Fibroblast of skin of scalp (primary cell): Measurements from ENCODE around the gene KCTD4.
"Not testable (repeated sequence)": the region's sequence is repeated elsewhere in the genome, so short reads cannot be mapped to it uniquely, and the experiment has no call there.

Experiments
- DNase-seq: peaks from one replicate; pipeline ENCODE4 v3.0.0-alpha.2; 2013

Gene KCTD4

GRCh38 chr13:45215392-45216077 is 14.7 kb upstream of the KCTD4 start:
- no peak for DNase-seq

GRCh38 chr13:45209229-45209628 is 8.4 kb upstream of the KCTD4 start:
- DNase-seq, result no peak

DNA sequence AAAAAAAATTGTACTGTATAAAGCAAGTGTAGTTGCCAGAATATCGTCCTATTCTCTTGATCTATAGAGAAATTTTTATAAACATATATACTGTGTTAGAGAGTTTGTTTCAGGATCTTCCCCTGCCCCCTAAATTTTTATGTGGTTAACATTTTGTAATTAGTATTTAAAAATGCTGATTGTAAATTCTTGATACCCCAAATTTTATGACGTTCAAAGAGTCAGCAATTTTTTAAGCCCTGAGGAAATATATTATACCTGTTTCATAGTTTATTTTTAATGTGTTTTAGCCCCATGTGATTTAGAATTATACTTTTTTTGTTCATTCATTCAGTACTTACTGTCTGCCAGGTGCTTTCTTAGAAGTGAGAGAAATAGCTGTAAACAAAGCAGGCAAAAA is 7.3 kb upstream of the KCTD4 start:
- DNase-seq, result no peak

DNA sequence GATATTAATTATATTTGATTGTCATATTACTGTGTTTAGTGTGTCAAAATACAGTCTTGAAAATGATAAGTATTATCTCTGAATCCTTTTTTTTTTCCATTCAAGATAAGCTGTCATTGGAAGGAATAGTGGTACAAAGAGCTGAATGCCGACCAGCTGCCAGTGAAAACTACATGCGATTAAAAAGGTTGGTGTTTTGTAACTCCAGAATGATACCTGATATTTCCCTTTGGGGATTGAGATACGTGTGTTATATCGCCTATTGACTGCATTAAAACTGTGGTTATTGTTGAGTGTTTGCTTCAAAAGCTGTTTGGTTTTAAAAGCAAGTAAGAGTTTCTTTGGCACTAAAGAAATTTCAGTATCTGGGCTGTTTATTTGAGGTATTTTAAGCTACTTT is 6.5 kb upstream of the KCTD4 start:
- DNase-seq, result no peak

GRCh38 chr13:45206340-45206739 is 5.5 kb upstream of the KCTD4 start:
- DNase-seq, result peak; percentile 94

GRCh38 chr13:45205124-45205523 is 4.3 kb upstream of the KCTD4 start:
- no peak for DNase-seq

- DNase-seq, result no peak
These were observed 1.1 kb downstream of the KCTD4 start for GRCh38 chr13:45199711-45200110.

GRCh38 chr13:45198924-45199323 is 1.9 kb downstream of the KCTD4 start:
- no peak for DNase-seq

GRCh38 chr13:45198041-45198440 is 2.8 kb downstream of the KCTD4 start:
- no peak for DNase-seq

DNA sequence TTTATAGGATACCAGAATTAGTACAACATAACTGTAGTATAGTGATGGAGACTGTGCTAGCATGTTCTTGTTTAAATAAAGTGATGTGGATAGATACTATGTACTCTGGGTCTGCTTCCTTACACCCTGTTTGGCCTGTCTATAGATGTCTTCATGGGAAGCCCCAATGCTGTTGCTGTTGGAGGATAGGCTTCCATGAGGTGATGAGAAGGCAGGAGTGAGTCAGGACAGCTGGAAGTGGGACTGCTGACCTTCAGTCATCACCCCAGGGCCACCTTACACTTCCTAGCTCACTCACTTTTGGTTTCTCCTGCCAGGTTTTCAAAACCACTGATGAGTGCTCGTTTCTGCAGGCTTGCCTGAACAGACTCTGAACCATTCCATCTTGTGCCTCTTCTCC is 4.2 kb downstream of the KCTD4 start:
- DNase-seq, result no peak

GRCh38 chr13:45196096-45196495 is 4.7 kb downstream of the KCTD4 start:
- no peak for DNase-seq

DNA sequence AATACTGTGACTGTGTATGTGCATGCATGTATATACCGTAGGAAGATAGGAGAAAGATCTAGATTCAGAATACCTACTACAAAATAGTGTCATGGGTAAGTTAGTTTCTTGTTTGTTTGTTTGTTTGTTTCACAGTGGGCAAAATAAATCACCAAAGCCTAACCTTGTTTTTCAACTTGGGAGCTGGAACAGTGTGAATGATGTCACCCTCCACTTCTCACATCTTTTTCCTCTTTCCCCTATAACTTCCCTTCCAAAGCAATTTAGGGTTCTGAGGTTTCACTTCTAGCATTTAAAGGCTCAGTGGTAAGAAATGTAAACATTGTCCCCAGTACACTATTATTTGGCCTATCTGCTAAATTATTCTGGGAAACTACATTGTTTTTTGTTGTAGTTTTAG is 5.4 kb downstream of the KCTD4 start:
- DNase-seq, result no peak

- DNase-seq, result peak; percentile 70
These were observed 6.5 kb downstream of the KCTD4 start for GRCh38 chr13:45194081-45194939.

DNA sequence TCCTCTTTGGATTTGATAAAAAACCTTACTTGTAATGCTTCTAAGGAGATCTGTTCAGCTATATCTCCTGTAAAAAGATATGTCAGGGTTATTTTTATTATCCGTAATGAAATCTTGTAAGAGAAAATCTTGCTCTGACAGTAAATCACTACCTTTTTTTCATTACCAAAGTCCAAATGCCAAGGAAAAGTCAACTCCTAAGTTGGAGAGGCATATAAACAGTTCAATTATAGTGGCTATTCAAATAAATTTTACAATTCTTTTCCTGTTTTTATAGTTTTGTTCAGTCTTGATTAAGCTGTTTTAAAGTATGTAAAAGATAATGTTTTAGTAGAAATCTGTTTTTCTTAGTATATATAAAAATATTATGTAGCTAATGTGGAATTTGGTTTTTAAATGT is 9.0 kb downstream of the KCTD4 start:
- no peak for DNase-seq

- peak; percentile 90 for DNase-seq
These were observed 11.3 kb downstream of the KCTD4 start for GRCh38 chr13:45189511-45189910.

- not testable (repeated sequence) for DNase-seq
These were observed 11.8 kb downstream of the KCTD4 start for GRCh38 chr13:45189077-45189476.

- DNase-seq, result no peak
These were observed 15.6 kb downstream of the KCTD4 start for GRCh38 chr13:45185286-45185685.

GRCh38 chr13:45184693-45185092 is 16.2 kb downstream of the KCTD4 start:
- no peak for DNase-seq

DNA sequence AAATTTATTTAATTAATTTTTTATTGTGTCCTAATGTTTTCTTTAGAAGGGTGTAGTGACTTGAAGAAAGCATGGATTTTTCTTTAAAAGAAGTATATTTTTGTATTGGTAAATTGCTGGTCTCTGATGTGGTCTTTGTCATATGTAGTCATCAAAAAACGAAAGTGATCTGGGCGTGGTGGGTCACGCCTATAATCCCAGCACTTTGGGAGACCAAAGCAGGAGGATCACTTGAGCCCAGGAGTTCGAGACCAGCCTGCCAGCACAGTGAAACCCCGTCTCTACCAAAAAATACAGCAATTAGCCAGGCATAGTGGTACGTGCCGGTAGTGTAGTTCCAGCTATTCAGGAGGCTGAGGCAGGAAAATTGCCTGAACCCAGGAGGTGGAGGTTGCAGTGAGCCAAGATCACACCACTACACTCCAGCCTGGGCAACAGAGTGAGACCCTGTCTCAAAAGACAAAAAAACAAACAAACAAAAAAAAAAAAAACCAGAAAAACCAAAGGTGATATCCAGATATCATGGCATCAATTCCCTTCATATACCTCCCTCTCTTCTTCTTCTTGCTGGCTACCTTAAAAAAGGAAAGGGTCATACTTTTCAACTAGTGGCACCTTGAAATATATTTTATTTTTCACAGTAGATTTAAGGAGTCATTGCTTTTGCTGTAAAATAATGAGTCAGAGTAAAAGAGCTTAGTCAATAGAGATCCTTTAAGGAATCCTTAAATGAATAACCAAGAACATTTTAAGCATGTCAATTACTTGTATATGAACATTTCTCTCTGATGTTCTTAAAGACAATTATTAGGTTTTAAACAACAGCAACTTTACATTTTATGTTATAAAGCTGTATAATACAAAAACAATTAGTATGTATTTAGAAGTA is 19.9 kb downstream of the KCTD4 start:
- DNase-seq, result no peak

DNA sequence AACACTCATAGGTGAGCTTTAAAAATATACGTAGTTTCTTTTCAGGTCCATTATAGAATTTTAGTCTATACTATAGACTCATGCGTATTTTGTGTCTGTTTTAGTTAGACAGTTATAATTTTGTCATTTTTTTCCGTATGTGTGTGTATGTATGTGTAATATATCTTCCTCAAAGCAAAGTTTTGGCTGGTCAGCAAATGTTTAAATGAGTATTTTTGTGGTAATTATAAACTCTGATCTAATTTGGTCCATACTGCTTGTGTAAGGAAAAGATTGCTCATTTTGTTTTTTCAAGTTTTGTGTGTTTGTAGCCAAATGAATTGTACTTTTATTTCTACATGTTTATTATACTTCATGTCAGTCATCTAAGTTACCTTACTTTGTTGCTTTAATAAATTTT is 20.5 kb downstream of the KCTD4 start:
- DNase-seq, result no peak

- peak; percentile 74 for DNase-seq
These were observed 21.4 kb downstream of the KCTD4 start for GRCh38 chr13:45179428-45179827.

DNA sequence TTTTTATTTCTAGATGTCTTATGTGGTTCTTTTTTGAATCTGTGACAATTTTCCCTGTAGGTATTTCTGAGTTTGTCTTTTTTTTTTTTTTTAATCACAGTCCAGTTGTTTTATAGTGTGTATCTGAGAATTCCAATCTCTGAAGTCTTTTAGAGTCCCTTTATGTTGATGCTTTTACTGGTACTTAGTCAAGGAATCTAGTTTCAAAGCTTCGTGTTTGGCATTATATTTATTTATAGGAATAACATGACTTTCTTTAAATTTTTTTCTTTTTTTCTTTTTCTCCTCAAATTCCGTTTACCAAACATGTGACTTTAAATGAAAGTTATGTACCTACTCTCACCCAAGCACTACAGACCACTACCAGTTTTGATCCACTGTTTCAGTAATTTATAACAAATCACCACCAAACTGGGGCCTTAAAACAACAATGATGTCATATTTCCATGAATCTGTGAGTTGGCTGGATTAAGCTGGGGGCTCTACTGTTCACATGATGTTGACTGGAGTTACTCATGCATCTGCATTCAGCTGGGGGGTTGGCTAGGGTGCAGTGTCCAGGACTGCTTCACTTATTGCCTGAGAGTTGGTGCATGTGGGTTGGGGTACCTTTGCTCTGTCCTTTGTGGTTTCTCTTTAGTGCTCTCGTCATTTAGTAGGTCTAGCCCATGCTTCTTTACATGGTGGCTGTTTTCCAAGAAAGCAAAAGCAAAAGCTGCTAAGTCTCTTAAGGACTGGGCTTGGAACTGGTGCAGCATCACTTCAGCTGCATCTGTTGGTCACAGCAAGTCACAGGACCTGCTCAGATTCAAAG is 22.3 kb downstream of the KCTD4 start:
- peak; percentile 82 for DNase-seq
